SK-N-SH (cell line): ENCODE measurements around the gene EML1. TPM values are rescaled to one million over a fixed set of nuclear protein-coding genes. Genes with fewer than 3 reads are reported as not detected.

Experiments
- CTCF ChIA-PET: fragments of 300-600, 350-600 bp; formaldehyde crosslinking; extraction: SDS; loops from one replicate; lab custom pipeline; 2021; lab: Yijun Ruan, JAX
- POLR2A ChIA-PET: fragments of 350-600 bp; sonication (Branson Sonifier 250); formaldehyde crosslinking; extraction: SDS; loops from one replicate; lab custom pipeline; 2020; ENCODE audit warnings: antibody characterized with exemption, inconsistent platforms; lab: Yijun Ruan, JAX
- DNase-seq: peaks from one replicate; pipeline ENCODE4 v3.0.0; 2012
- H2AFZ ChIP-seq: fragments of 200-600 bp; sonication (generic); 2 replicates; pipeline ENCODE4 v1.8.1; 2016; ENCODE audit warnings: antibody characterized with exemption, mild to moderate bottlenecking, low read depth
- H3F3A ChIP-seq: fragments of 200-600 bp; sonication (generic); replicated peaks from 2 replicates; pipeline ENCODE3; 2016; ENCODE audit warnings: antibody characterized with exemption, mild to moderate bottlenecking; ENCODE audit not compliant: insufficient read depth
- H3K27ac ChIP-seq, 2 experiments: fragments of 200-500 bp in 1 of 2; fragments of 200-600 bp in 1 of 2; sonication (Bioruptor generic) in 1 of 2; sonication (generic), shearing (Covaris generic) in 1 of 2; 2 replicates each; pipeline versions ENCODE4 v1.5.1 to v1.6.1; 2014 to 2016; ENCODE audit warnings: low read depth in 2 of 2, inconsistent platforms in 1 of 2, low read length in 1 of 2, mild to moderate bottlenecking in 1 of 2, mixed read lengths in 1 of 2
- H3K27me3 ChIP-seq: fragments of 200-600 bp; sonication (generic), shearing (Covaris generic); 2 replicates; pipeline ENCODE4 v1.6.1; 2016; ENCODE audit warnings: mixed run types; ENCODE audit not compliant: insufficient read depth
- H3K36me3 ChIP-seq, 2 experiments: fragments of 200-500 bp in 1 of 2; fragments of 200-600 bp in 1 of 2; sonication (Bioruptor generic) in 1 of 2; sonication (generic) in 1 of 2; replicated peaks in 1 of 2; 2 replicates each; pipeline versions ENCODE3 to v1.5.1; 2014 to 2016; ENCODE audit warnings: low read length in 1 of 2, mild to moderate bottlenecking in 1 of 2; ENCODE audit not compliant: insufficient read depth in 2 of 2, control insufficient read depth in 1 of 2
- H3K4me1 ChIP-seq, 2 experiments: fragments of 200-500 bp in 1 of 2; fragments of 200-600 bp in 1 of 2; sonication (Bioruptor generic) in 1 of 2; sonication (generic), shearing (Covaris generic) in 1 of 2; 2 replicates each; pipeline versions ENCODE4 v1.5.1 to v1.6.1; 2014 to 2016; ENCODE audit warnings: low read depth in 1 of 2, low read length in 1 of 2, mixed run types in 1 of 2; ENCODE audit not compliant: insufficient read depth in 2 of 2, control insufficient read depth in 1 of 2
- H3K4me2 ChIP-seq: fragments of 200-600 bp; sonication (generic), shearing (Covaris generic); 2 replicates; pipeline ENCODE4 v1.6.1; 2017; ENCODE audit warnings: mixed run types
- H3K4me3 ChIP-seq, 2 experiments: fragments of 200-500 bp in 1 of 2; fragments of 200-600 bp in 1 of 2; sonication (Bioruptor generic) in 1 of 2; sonication (generic), shearing (Covaris generic) in 1 of 2; 2 replicates each; pipeline versions ENCODE4 v1.5.1 to v1.8.1; 2014 to 2016; ENCODE audit warnings: low read depth in 2 of 2, inconsistent platforms in 1 of 2, low read length in 1 of 2, mild to moderate bottlenecking in 1 of 2, mixed read lengths in 1 of 2, moderate library complexity in 1 of 2
- H3K79me2 ChIP-seq: fragments of 200-600 bp; sonication (generic); 2 replicates; pipeline ENCODE4 v1.8.1; 2017; ENCODE audit warnings: mild to moderate bottlenecking; ENCODE audit not compliant: insufficient read depth
- H3K9ac ChIP-seq: fragments of 200-600 bp; sonication (generic); 2 replicates; pipeline ENCODE4 v1.6.1; 2017; ENCODE audit warnings: mixed run types
- H3K9me2 ChIP-seq: fragments of 200-600 bp; sonication (generic); 2 replicates; pipeline ENCODE4 v1.6.1; 2017; ENCODE audit warnings: mixed run types
- H3K9me3 ChIP-seq: fragments of 200-600 bp; sonication (generic); 2 replicates; pipeline ENCODE4 v1.6.1; 2017; ENCODE audit warnings: mixed run types, mild to moderate bottlenecking, moderate library complexity
- H4K20me1 ChIP-seq: fragments of 200-600 bp; sonication (generic); 2 replicates; pipeline ENCODE4 v1.6.1; 2017; ENCODE audit warnings: mild to moderate bottlenecking, mixed run types; ENCODE audit not compliant: insufficient read depth
- CHD2 ChIP-seq: fragments of 150-350 bp; IDR thresholded peaks from 2 replicates; pipeline ENCODE4 v1.6.1; 2018; ENCODE audit warnings: low read length; ENCODE audit not compliant: partially characterized antibody
- EZH2phosphoT487 ChIP-seq: fragments of 200-600 bp; sonication (generic); IDR thresholded peaks from 2 replicates; pipeline ENCODE4 v1.6.1; 2017; ENCODE audit warnings: low read depth, mixed run types, mild to moderate bottlenecking, antibody characterized with exemption, moderate library complexity, borderline replicate concordance
- FOXJ3 ChIP-seq: sonication (generic); formaldehyde crosslinking; IDR thresholded peaks from 2 replicates; pipeline ENCODE4 v1.5.1; 2020; ENCODE audit warnings: mild to moderate bottlenecking, missing genetic modification reagents
- GATA2 ChIP-seq: sonication (generic); formaldehyde crosslinking; IDR thresholded peaks from 2 replicates; pipeline ENCODE4 v1.5.0; 2020; ENCODE audit warnings: mild to moderate bottlenecking, missing genetic modification reagents
- MEF2A ChIP-seq: IDR thresholded peaks from 2 replicates; pipeline ENCODE4 v1.4.0; 2012; ENCODE audit warnings: low read depth, borderline replicate concordance
- NFIC ChIP-seq: IDR thresholded peaks from 2 replicates; pipeline ENCODE4 v1.4.0; 2012; ENCODE audit warnings: borderline replicate concordance
- RCOR1 ChIP-seq: fragments of 150-350 bp; IDR thresholded peaks from 2 replicates; pipeline ENCODE4 v1.6.1; 2017; ENCODE audit warnings: antibody characterized with exemption, low read length
- SIN3A ChIP-seq: IDR thresholded peaks from 2 replicates; pipeline ENCODE4 v1.6.1; 2012; ENCODE audit warnings: low read depth, mild to moderate bottlenecking, low read length, moderate library complexity, borderline replicate concordance
- SMC3 ChIP-seq: IDR thresholded peaks from 2 replicates; pipeline ENCODE4 v1.6.1; 2012; ENCODE audit warnings: low read depth, low read length, improper control_type of control experiment
- TCF12 ChIP-seq: IDR thresholded peaks from 2 replicates; pipeline ENCODE4 v1.4.0; 2012
- USF1 ChIP-seq: IDR thresholded peaks from 2 replicates; pipeline ENCODE4 v1.4.0; 2012; ENCODE audit warnings: low read depth, borderline replicate concordance
- WGBS: methylation state at CpG from one replicate; pipeline ENCODE4 v1.1.6; 2017; ENCODE audit warnings: low lambda C conversion rate; 5-methylcytosine and 5-hydroxymethylcytosine counted together
- polyA plus RNA-seq, 3 experiments: library from polyadenylated mRNA; depleted of rRNA; stranded (reverse); fragments of >200 nt; gene quantifications; 2 replicates each; pipeline ENCODE4 v1.2.3, GENCODE V29; 2012
- TF ChIP-seq, protein P1 (sequence below): fragments of 150-350 bp; IDR thresholded peaks from 2 replicates; pipeline ENCODE4 v1.6.1; 2016; ENCODE audit warnings: mild to moderate bottlenecking, low read depth, low read length
- TF ChIP-seq, protein P2 (sequence below): fragments of 200-600 bp; sonication (generic); IDR thresholded peaks from 2 replicates; pipeline ENCODE4 v1.6.1; 2017; ENCODE audit warnings: antibody characterized with exemption, mild to moderate bottlenecking, moderate library complexity
- TF ChIP-seq, protein P3 (sequence below): fragments of 150-350 bp; IDR thresholded peaks from 2 replicates; pipeline ENCODE4 v1.6.1; 2017; ENCODE audit warnings: antibody characterized with exemption, low read length, low read depth, borderline replicate concordance

The EML1 gene
- polyA plus RNA-seq, 1 of the 3 experiments (the other 2 are of a cell fraction): 6.3 TPM

GRCh38 chr14:99785426-99785825 is 7.8 kb upstream of the EML1 start:
- no peak overlapping the region for H3K9ac ChIP-seq
- no peaks in the 10 kb centered on the region for H3F3A ChIP-seq
- WGBS: 88% methylated on average over 9 of the region's 9 CpGs
- no peaks in the 10 kb centered on the region for H3K36me3 ChIP-seq
- H2AFZ ChIP-seq: no peak overlapping the region
- H3K79me2 ChIP-seq: no peaks in the 10 kb centered on the region
- no peak overlapping the region for H3K4me2 ChIP-seq
- H4K20me1 ChIP-seq: no peaks in the 10 kb centered on the region
- no peaks in the 10 kb centered on the region for H3K27me3 ChIP-seq
- CTCF ChIA-PET: no interaction called here
- H3K4me3 ChIP-seq: no peak overlapping the region
- H3K27ac ChIP-seq: no peak overlapping the region
- no peak for TF ChIP-seq EZH2phosphoT487
- no peak for TF ChIP-seq SMC3
- no peak for TF ChIP-seq GATA2
- no peak for TF ChIP-seq RCOR1
- no peaks in the 10 kb centered on the region for H3K9me3 ChIP-seq
- POLR2A ChIA-PET: no interaction called here
- DNase-seq: no peak
- no peaks in the 10 kb centered on the region for H3K4me1 ChIP-seq
- no peaks in the 10 kb centered on the region for H3K9me2 ChIP-seq

- H3K9me2 ChIP-seq: no peaks in the 10 kb centered on the region
- H3K27me3 ChIP-seq: no peaks in the 10 kb centered on the region
- H3K4me3 ChIP-seq: no peak overlapping the region
- no peaks in the 10 kb centered on the region for H3K36me3 ChIP-seq
- ChIA-PET CTCF (no interaction called here), POLR2A (no interaction called here)
- peaks cover 4% of the 10 kb centered on the region for H3F3A ChIP-seq
- H3K9ac ChIP-seq: no peak overlapping the region
- H4K20me1 ChIP-seq: no peaks in the 10 kb centered on the region
- DNase-seq: no peak
- no peak overlapping the region for H2AFZ ChIP-seq
- no peak overlapping the region for H3K4me2 ChIP-seq
- H3K27ac ChIP-seq: no peak overlapping the region
- H3K79me2 ChIP-seq: no peaks in the 10 kb centered on the region
- peaks cover 0 to 2% of the 10 kb centered on the region in 2 experiments; a peak in 2 of 4 replicates for H3K4me1 ChIP-seq
- TF ChIP-seq FOXJ3: no peak
- 92% methylated on average over 8 of the region's 8 CpGs for WGBS
- no peaks in the 10 kb centered on the region for H3K9me3 ChIP-seq
Observed at GRCh38 chr14:99786511-99786989, 6.7 kb upstream of the EML1 start.

DNA sequence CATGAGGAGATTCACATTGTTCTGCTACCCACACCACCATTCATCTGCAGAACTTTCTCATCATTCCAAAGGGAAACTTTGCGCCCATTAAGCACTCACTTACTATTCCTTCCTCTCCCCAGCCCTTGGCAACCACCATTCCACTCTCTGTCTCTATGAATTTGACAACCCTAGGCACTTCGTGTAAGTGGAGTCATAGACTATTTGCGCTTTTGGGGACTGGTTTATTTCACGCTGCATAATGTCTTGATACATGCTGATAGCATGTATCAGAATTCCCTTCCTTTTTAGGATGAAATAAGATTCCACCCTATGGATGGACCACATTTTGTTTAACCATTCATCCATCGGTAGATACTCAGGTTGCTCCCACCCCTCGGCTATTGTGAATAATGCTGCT is 4.5 kb upstream of the EML1 start:
- POLR2A ChIA-PET: no interaction called here
- TF ChIP-seq TCF12 (no peak), EZH2phosphoT487 (no peak), NFIC (no peak), SIN3A (no peak), MEF2A (no peak), CHD2 (no peak), USF1 (no peak)
- TF ChIP-seq, protein P1, sequence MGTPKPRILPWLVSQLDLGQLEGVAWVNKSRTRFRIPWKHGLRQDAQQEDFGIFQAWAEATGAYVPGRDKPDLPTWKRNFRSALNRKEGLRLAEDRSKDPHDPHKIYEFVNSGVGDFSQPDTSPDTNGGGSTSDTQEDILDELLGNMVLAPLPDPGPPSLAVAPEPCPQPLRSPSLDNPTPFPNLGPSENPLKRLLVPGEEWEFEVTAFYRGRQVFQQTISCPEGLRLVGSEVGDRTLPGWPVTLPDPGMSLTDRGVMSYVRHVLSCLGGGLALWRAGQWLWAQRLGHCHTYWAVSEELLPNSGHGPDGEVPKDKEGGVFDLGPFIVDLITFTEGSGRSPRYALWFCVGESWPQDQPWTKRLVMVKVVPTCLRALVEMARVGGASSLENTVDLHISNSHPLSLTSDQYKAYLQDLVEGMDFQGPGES: no peak
- TF ChIP-seq, protein P2, sequence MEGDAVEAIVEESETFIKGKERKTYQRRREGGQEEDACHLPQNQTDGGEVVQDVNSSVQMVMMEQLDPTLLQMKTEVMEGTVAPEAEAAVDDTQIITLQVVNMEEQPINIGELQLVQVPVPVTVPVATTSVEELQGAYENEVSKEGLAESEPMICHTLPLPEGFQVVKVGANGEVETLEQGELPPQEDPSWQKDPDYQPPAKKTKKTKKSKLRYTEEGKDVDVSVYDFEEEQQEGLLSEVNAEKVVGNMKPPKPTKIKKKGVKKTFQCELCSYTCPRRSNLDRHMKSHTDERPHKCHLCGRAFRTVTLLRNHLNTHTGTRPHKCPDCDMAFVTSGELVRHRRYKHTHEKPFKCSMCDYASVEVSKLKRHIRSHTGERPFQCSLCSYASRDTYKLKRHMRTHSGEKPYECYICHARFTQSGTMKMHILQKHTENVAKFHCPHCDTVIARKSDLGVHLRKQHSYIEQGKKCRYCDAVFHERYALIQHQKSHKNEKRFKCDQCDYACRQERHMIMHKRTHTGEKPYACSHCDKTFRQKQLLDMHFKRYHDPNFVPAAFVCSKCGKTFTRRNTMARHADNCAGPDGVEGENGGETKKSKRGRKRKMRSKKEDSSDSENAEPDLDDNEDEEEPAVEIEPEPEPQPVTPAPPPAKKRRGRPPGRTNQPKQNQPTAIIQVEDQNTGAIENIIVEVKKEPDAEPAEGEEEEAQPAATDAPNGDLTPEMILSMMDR: no peak
- TF ChIP-seq, protein P3, sequence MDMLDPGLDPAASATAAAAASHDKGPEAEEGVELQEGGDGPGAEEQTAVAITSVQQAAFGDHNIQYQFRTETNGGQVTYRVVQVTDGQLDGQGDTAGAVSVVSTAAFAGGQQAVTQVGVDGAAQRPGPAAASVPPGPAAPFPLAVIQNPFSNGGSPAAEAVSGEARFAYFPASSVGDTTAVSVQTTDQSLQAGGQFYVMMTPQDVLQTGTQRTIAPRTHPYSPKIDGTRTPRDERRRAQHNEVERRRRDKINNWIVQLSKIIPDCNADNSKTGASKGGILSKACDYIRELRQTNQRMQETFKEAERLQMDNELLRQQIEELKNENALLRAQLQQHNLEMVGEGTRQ: no peak

More for the DNA sequence above, 4.5 kb upstream of the EML1 start:
- H3K4me1 ChIP-seq: peaks cover 6 to 8% of the 10 kb centered on the region in 2 experiments; a peak in 2 of 4 replicates
- H3K27me3 ChIP-seq: no peaks in the 10 kb centered on the region
- H2AFZ ChIP-seq: no peak overlapping the region
- H3K4me2 ChIP-seq: no peak overlapping the region
- H3K9ac ChIP-seq: no peak overlapping the region
- no peaks in the 10 kb centered on the region for H3K9me2 ChIP-seq
- H3K79me2 ChIP-seq: no peaks in the 10 kb centered on the region
- CTCF ChIA-PET: interaction anchor here (0.7 kb wide), 1 partner anchor 39 kb away, joined by 4 read pairs; no protein-coding TSS in a partner anchor
- H4K20me1 ChIP-seq: no peaks in the 10 kb centered on the region
- no peak overlapping the region for H3K27ac ChIP-seq
- DNase-seq: no peak
- H3K9me3 ChIP-seq: no peaks in the 10 kb centered on the region
- 99% methylated on average over 6 of the region's 6 CpGs for WGBS
- H3F3A ChIP-seq: peaks cover 4% of the 10 kb centered on the region
- H3K4me3 ChIP-seq: no peak overlapping the region
- H3K36me3 ChIP-seq: no peaks in the 10 kb centered on the region
